ENCODE measurements around the gene RPTOR.

RPTOR gene

GRCh38 chr17:80611816-80612215 lies 67.2 kb downstream of the RPTOR start:
- Histone ChIP-seq H3K27ac (ENCODE audit: low read length) (no peak overlapping the region), H3K4me3 (ENCODE audit: low read depth in 1 of 2, low read length in 2 of 2) (no peak overlapping the region), H3K36me3 (ENCODE audit: control insufficient read depth in 1 of 2, insufficient read depth in 2 of 2, low read length in 2 of 2) (no peaks in the 10 kb centered on the region)

GRCh38 chr17:80612997-80613731 lies 68.5 kb downstream of the RPTOR start:
- Histone ChIP-seq H3K4me1 (ENCODE audit: control insufficient read depth in 1 of 2, insufficient read depth in 2 of 2, low read length in 2 of 2) (no peaks in the 10 kb centered on the region), H3K4me3 (ENCODE audit: low read depth in 1 of 2, low read length in 2 of 2) (no peak overlapping the region), H3K9me3 (ENCODE audit: control insufficient read depth in 1 of 2, low read length in 2 of 2) (no peaks in the 10 kb centered on the region), H3K27ac (ENCODE audit: low read length) (no peak overlapping the region), H3K27me3 (ENCODE audit: low read depth, low read length) (no peaks in the 10 kb centered on the region), H3K36me3 (ENCODE audit: control insufficient read depth in 1 of 2, insufficient read depth in 2 of 2, low read length in 2 of 2) (no peaks in the 10 kb centered on the region)

More at GRCh38 chr17:80611816-80612215, 67.2 kb downstream of the RPTOR start:
- no peaks in the 10 kb centered on the region for H3K4me1 ChIP-seq (ENCODE audit: control insufficient read depth in 1 of 2, insufficient read depth in 2 of 2, low read length in 2 of 2)
- H3K9me3 ChIP-seq (ENCODE audit: control insufficient read depth in 1 of 2, low read length in 2 of 2): no peaks in the 10 kb centered on the region
- H3K27me3 ChIP-seq (ENCODE audit: low read depth, low read length): no peaks in the 10 kb centered on the region

- H3K4me3 ChIP-seq (ENCODE audit: low read depth in 1 of 2, low read length in 2 of 2): no peak overlapping the region
- no peaks in the 10 kb centered on the region for H3K27me3 ChIP-seq (ENCODE audit: low read depth, low read length)
- no peak overlapping the region for H3K27ac ChIP-seq (ENCODE audit: low read length)
- H3K9me3 ChIP-seq (ENCODE audit: control insufficient read depth in 1 of 2, low read length in 2 of 2): no peaks in the 10 kb centered on the region
- H3K36me3 ChIP-seq (ENCODE audit: control insufficient read depth in 1 of 2, insufficient read depth in 2 of 2, low read length in 2 of 2): no peaks in the 10 kb centered on the region
- no peaks in the 10 kb centered on the region for H3K4me1 ChIP-seq (ENCODE audit: control insufficient read depth in 1 of 2, insufficient read depth in 2 of 2, low read length in 2 of 2)
These were observed 69.1 kb downstream of the RPTOR start for GRCh38 chr17:80613732-80614071.

GRCh38 chr17:80614332-80615047 lies 69.9 kb downstream of the RPTOR start:
- H3K27ac ChIP-seq (ENCODE audit: low read length): no peak overlapping the region
- no peaks in the 10 kb centered on the region for H3K36me3 ChIP-seq (ENCODE audit: control insufficient read depth in 1 of 2, insufficient read depth in 2 of 2, low read length in 2 of 2)
- H3K27me3 ChIP-seq (ENCODE audit: low read depth, low read length): no peaks in the 10 kb centered on the region
- H3K4me1 ChIP-seq (ENCODE audit: control insufficient read depth in 1 of 2, insufficient read depth in 2 of 2, low read length in 2 of 2): peaks cover 0 to 1% of the 10 kb centered on the region in 2 donors
- no peak overlapping the region for H3K4me3 ChIP-seq (ENCODE audit: low read depth in 1 of 2, low read length in 2 of 2)
- no peaks in the 10 kb centered on the region for H3K9me3 ChIP-seq (ENCODE audit: control insufficient read depth in 1 of 2, low read length in 2 of 2)

- Histone ChIP-seq H3K36me3 (ENCODE audit: control insufficient read depth in 1 of 2, insufficient read depth in 2 of 2, low read length in 2 of 2) (no peaks in the 10 kb centered on the region), H3K4me3 (ENCODE audit: low read depth in 1 of 2, low read length in 2 of 2) (no peak overlapping the region), H3K9me3 (ENCODE audit: control insufficient read depth in 1 of 2, low read length in 2 of 2) (no peaks in the 10 kb centered on the region), H3K27me3 (ENCODE audit: low read depth, low read length) (no peaks in the 10 kb centered on the region), H3K4me1 (ENCODE audit: control insufficient read depth in 1 of 2, insufficient read depth in 2 of 2, low read length in 2 of 2) (peaks cover 0 to 3% of the 10 kb centered on the region in 2 donors), H3K27ac (ENCODE audit: low read length) (no peak overlapping the region)
These were observed 70.7 kb downstream of the RPTOR start for GRCh38 chr17:80615376-80615775.

- Histone ChIP-seq H3K4me1 (ENCODE audit: control insufficient read depth in 1 of 2, insufficient read depth in 2 of 2, low read length in 2 of 2) (peaks cover 0 to 3% of the 10 kb centered on the region in 2 donors), H3K36me3 (ENCODE audit: control insufficient read depth in 1 of 2, insufficient read depth in 2 of 2, low read length in 2 of 2) (no peaks in the 10 kb centered on the region), H3K27me3 (ENCODE audit: low read depth, low read length) (no peaks in the 10 kb centered on the region), H3K27ac (ENCODE audit: low read length) (no peak overlapping the region), H3K9me3 (ENCODE audit: control insufficient read depth in 1 of 2, low read length in 2 of 2) (no peaks in the 10 kb centered on the region), H3K4me3 (ENCODE audit: low read depth in 1 of 2, low read length in 2 of 2) (no peak overlapping the region)
These were observed 72.1 kb downstream of the RPTOR start for GRCh38 chr17:80616705-80617104.

- Histone ChIP-seq H3K4me3 (ENCODE audit: low read depth in 1 of 2, low read length in 2 of 2) (no peak overlapping the region), H3K36me3 (ENCODE audit: control insufficient read depth in 1 of 2, insufficient read depth in 2 of 2, low read length in 2 of 2) (no peaks in the 10 kb centered on the region), H3K27me3 (ENCODE audit: low read depth, low read length) (no peaks in the 10 kb centered on the region), H3K27ac (ENCODE audit: low read length) (no peak overlapping the region), H3K9me3 (ENCODE audit: control insufficient read depth in 1 of 2, low read length in 2 of 2) (no peaks in the 10 kb centered on the region), H3K4me1 (ENCODE audit: control insufficient read depth in 1 of 2, insufficient read depth in 2 of 2, low read length in 2 of 2) (peaks cover 0 to 3% of the 10 kb centered on the region in 2 donors)
These were observed 73.7 kb downstream of the RPTOR start for GRCh38 chr17:80618304-80618703.

GRCh38 chr17:80619535-80620235 lies 75.0 kb downstream of the RPTOR start:
- Histone ChIP-seq H3K27ac (ENCODE audit: low read length) (no peak overlapping the region), H3K36me3 (ENCODE audit: control insufficient read depth in 1 of 2, insufficient read depth in 2 of 2, low read length in 2 of 2) (no peaks in the 10 kb centered on the region), H3K4me3 (ENCODE audit: low read depth in 1 of 2, low read length in 2 of 2) (no peak overlapping the region), H3K27me3 (ENCODE audit: low read depth, low read length) (no peaks in the 10 kb centered on the region), H3K9me3 (ENCODE audit: control insufficient read depth in 1 of 2, low read length in 2 of 2) (no peaks in the 10 kb centered on the region), H3K4me1 (ENCODE audit: control insufficient read depth in 1 of 2, insufficient read depth in 2 of 2, low read length in 2 of 2) (peaks cover 0 to 3% of the 10 kb centered on the region in 2 donors)

- H3K27ac ChIP-seq (ENCODE audit: low read length): no peak overlapping the region
- no peak overlapping the region for H3K4me3 ChIP-seq (ENCODE audit: low read depth in 1 of 2, low read length in 2 of 2)
- H3K27me3 ChIP-seq (ENCODE audit: low read depth, low read length): no peaks in the 10 kb centered on the region
- peaks cover 0 to 5% of the 10 kb centered on the region in 2 donors for H3K36me3 ChIP-seq (ENCODE audit: control insufficient read depth in 1 of 2, insufficient read depth in 2 of 2, low read length in 2 of 2)
- H3K4me1 ChIP-seq (ENCODE audit: control insufficient read depth in 1 of 2, insufficient read depth in 2 of 2, low read length in 2 of 2): peaks cover 0 to 3% of the 10 kb centered on the region in 2 donors
- H3K9me3 ChIP-seq (ENCODE audit: control insufficient read depth in 1 of 2, low read length in 2 of 2): no peaks in the 10 kb centered on the region
These were observed 76.8 kb downstream of the RPTOR start for GRCh38 chr17:80621335-80621996.

- H3K36me3 ChIP-seq (ENCODE audit: control insufficient read depth in 1 of 2, insufficient read depth in 2 of 2, low read length in 2 of 2): peaks cover 0 to 5% of the 10 kb centered on the region in 2 donors
- H3K4me1 ChIP-seq (ENCODE audit: control insufficient read depth in 1 of 2, insufficient read depth in 2 of 2, low read length in 2 of 2): peaks cover 0 to 3% of the 10 kb centered on the region in 2 donors
- H3K4me3 ChIP-seq (ENCODE audit: low read depth in 1 of 2, low read length in 2 of 2): no peak overlapping the region
- H3K9me3 ChIP-seq (ENCODE audit: control insufficient read depth in 1 of 2, low read length in 2 of 2): no peaks in the 10 kb centered on the region
- no peak overlapping the region for H3K27ac ChIP-seq (ENCODE audit: low read length)
- H3K27me3 ChIP-seq (ENCODE audit: low read depth, low read length): no peaks in the 10 kb centered on the region
These were observed 77.3 kb downstream of the RPTOR start for GRCh38 chr17:80621997-80622357.

- Histone ChIP-seq H3K27me3 (ENCODE audit: low read depth, low read length) (no peaks in the 10 kb centered on the region), H3K4me1 (ENCODE audit: control insufficient read depth in 1 of 2, insufficient read depth in 2 of 2, low read length in 2 of 2) (no peaks in the 10 kb centered on the region), H3K27ac (ENCODE audit: low read length) (no peak overlapping the region), H3K9me3 (ENCODE audit: control insufficient read depth in 1 of 2, low read length in 2 of 2) (no peaks in the 10 kb centered on the region), H3K36me3 (ENCODE audit: control insufficient read depth in 1 of 2, insufficient read depth in 2 of 2, low read length in 2 of 2) (peaks cover 0 to 5% of the 10 kb centered on the region in 2 donors), H3K4me3 (ENCODE audit: low read depth in 1 of 2, low read length in 2 of 2) (no peak overlapping the region)
These were observed 80.2 kb downstream of the RPTOR start for GRCh38 chr17:80624864-80625263.

Measured in muscle layer of duodenum (tissue), 2 donors.